Measurements from ENCODE around the gene CENPO. TPM values are rescaled to one million over a fixed set of nuclear protein-coding genes. Genes with fewer than 3 reads are reported as not detected.

CENPO gene
- total and polyA plus RNA-seq, 2 experiments from 2014 or later = 9.7 to 14.6 TPM

DNA sequence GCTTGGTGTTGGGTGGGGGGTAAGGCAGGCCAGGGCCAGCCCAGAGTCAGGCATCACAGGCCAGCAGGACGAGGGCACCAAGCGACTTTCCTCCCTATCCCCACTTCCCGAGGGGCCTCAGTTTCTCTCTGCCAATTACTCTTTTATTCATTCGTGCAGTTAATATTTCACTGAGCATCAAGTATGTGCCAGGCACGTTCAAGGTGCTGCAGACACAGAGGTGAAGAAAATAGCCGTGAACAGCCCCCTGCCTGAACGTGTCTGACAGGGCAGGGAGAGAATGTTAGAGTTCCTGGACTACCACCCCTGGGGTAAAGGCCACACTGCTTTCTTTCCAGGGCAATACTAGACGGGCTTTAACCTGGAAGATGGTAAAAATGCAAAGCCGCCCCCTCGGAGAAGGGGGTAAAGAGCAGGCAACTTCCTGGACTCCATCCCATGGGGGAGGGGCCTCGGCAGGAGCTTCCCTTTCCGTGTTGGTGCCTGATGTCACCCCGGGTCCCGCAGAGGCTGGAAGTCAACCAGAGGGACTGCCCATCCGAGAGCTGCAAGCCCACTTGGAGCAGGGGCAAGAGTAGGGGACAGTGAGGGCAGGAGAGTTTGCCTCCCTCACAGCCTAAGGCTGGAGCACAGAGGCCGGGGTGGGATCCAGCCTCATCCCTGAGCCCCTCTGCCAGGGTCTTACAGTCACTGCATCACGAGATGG lies 47.1 kb downstream of the CENPO start:
- no peak overlapping the region for H3K4me2 ChIP-seq
- H3K9me2 ChIP-seq (replicated peaks; ENCODE audit: insufficient read depth) = no peaks in the 10 kb centered on the region
- no peak for DNase-seq (ENCODE audit: low spot score)
- no peaks in the 10 kb centered on the region for H3K79me2 ChIP-seq
- no peaks in the 10 kb centered on the region for H3K36me3 ChIP-seq (replicated peaks; ENCODE audit: insufficient read depth, low read depth)
- no peaks in the 10 kb centered on the region for H4K20me1 ChIP-seq (ENCODE audit: insufficient read depth, poor library complexity, severe bottlenecking)
- TF ChIP-seq EZH2 (IDR thresholded peaks at IDR 0.05; ENCODE audit: borderline replicate concordance) = no peak
- TF ChIP-seq EZH2phosphoT487 (IDR thresholded peaks at IDR 0.05; ENCODE audit: low read depth, severe bottlenecking, unreplicated experiment) = no peak
- TF ChIP-seq, protein P1, sequence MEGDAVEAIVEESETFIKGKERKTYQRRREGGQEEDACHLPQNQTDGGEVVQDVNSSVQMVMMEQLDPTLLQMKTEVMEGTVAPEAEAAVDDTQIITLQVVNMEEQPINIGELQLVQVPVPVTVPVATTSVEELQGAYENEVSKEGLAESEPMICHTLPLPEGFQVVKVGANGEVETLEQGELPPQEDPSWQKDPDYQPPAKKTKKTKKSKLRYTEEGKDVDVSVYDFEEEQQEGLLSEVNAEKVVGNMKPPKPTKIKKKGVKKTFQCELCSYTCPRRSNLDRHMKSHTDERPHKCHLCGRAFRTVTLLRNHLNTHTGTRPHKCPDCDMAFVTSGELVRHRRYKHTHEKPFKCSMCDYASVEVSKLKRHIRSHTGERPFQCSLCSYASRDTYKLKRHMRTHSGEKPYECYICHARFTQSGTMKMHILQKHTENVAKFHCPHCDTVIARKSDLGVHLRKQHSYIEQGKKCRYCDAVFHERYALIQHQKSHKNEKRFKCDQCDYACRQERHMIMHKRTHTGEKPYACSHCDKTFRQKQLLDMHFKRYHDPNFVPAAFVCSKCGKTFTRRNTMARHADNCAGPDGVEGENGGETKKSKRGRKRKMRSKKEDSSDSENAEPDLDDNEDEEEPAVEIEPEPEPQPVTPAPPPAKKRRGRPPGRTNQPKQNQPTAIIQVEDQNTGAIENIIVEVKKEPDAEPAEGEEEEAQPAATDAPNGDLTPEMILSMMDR (IDR thresholded peaks at IDR 0.05; ENCODE audit: poor library complexity) = no peak
- WGBS (ENCODE audit: low lambda C conversion rate, missing lambda C conversion rate) = 82% methylated on average over 17 of the region's 17 CpGs
- H3K9me3 ChIP-seq (ENCODE audit: low read depth) = no peaks in the 10 kb centered on the region
- H3K4me1 ChIP-seq (ENCODE audit: insufficient read depth) = no peaks in the 10 kb centered on the region
- H3K27ac ChIP-seq = no peak overlapping the region
- no peak overlapping the region for H3K4me3 ChIP-seq
- no peaks in the 10 kb centered on the region for H3K27me3 ChIP-seq
- H2AFZ ChIP-seq = no peak overlapping the region

DNA sequence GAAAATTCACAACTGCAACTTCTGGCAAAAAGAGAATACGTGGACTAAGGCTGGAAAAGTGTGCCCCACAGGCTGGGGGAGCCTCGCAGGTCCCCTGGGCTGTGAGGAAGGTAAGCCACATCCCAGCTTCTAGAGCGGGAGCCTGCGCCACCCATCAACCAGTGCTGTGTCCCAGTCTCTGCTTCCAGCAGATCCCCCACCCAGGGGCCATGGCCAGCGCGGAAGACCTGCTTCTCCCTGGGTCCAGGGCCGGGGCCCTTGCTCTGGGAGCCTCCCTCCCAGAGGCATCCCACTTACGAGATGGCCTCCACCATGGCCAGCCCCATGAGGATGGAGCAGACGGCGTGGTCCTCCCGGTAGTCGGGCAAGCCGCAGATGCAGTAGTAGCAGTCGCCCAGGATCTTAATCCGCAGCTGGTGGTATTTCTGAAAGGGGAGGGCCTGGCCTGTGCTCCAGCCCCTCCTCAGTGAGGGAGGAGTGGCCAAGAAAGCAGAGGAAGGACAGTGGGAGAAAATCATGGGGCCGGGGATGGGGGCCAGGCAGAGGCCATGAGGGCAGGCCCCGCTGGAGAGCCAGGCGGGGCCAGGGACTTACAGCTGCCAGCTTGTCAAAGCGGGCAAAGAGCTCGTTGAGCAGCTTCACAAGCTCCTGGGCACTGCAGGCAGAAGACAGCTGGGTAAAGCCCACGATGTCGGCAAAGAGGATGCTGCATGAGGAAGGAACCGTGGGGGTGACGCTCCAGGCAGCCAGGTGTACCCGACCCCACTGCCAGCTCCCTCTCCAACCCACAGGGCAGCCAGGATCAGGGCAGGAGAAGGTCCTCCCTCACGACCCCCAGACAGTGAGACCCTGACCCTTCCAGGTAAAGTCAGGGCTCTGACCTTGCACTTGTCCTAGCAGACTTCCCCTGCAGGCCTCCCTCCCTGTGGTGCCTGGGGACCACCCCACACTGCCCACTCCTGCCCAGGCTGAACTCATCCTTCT lies 48.0 kb downstream of the CENPO start:
- no peaks in the 10 kb centered on the region for H3K27me3 ChIP-seq
- H2AFZ ChIP-seq = no peak overlapping the region
- H3K79me2 ChIP-seq = no peaks in the 10 kb centered on the region
- H3K4me3 ChIP-seq = no peak overlapping the region
- no peak overlapping the region for H3K27ac ChIP-seq
- no peaks in the 10 kb centered on the region for H3K9me3 ChIP-seq (ENCODE audit: low read depth)
- no peaks in the 10 kb centered on the region for H3K4me1 ChIP-seq (ENCODE audit: insufficient read depth)
- 94% methylated on average over 25 of the region's 26 CpGs for WGBS (ENCODE audit: low lambda C conversion rate, missing lambda C conversion rate)
- no peak for DNase-seq (ENCODE audit: low spot score)
- no peaks in the 10 kb centered on the region for H4K20me1 ChIP-seq (ENCODE audit: insufficient read depth, poor library complexity, severe bottlenecking)
- TF ChIP-seq EZH2phosphoT487 (IDR thresholded peaks at IDR 0.05; ENCODE audit: low read depth, severe bottlenecking, unreplicated experiment) = no peak
- TF ChIP-seq, protein P1 (IDR thresholded peaks at IDR 0.05; ENCODE audit: poor library complexity) = no peak
- H3K36me3 ChIP-seq (replicated peaks; ENCODE audit: insufficient read depth, low read depth) = no peaks in the 10 kb centered on the region
- H3K4me2 ChIP-seq = no peak overlapping the region
- no peaks in the 10 kb centered on the region for H3K9me2 ChIP-seq (replicated peaks; ENCODE audit: insufficient read depth)

DNA sequence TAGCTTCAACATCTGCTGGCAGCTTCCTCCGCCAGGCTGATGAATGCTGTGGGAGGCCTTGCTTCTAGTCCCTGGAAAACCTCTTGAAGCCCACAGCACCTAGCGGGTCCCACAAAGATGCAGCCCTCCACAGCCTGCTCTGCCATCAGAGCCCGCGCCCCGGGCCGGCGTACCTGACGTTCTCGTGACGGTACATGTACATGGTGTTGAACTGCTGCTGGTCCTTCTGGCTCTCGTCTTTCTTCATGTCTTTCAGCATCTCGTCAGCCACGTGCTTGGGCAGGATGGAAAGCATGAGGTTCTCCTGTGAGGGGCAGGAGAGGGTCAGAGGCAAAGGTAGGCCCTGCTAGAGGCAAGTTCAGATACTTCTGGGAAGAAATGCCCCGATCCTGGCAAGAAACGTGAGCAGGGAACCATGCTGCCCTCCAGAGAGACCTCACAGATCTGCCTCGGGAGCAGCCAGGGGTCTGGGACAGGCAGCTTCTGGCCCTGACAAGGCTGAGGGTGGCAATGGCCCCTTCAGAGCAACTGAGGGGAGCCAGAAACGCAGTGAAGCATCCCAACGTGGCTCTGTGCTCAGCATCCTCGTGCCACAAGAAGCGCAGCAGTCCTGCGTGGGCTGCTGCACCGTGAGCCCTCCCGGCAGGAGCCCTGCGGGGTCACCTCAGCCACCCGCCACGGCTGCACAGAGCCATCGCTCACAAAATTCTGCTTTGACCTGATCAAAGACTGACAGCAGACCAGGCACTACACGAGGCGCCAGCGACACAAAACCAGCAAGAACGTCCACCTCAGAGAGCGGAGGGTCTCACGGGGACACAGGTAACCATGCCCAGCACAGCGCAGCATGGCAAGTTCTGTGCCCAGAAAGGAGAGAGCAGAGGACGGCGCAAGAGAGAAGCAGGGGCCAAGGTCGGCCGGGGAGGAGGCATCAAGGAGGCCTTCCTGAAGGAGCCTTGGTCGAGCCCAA lies 49.1 kb downstream of the CENPO start:
- H3K4me2 ChIP-seq = no peak overlapping the region

More for the DNA sequence above, 49.1 kb downstream of the CENPO start:
- Histone ChIP-seq H3K27ac (no peak overlapping the region), H3K27me3 (no peaks in the 10 kb centered on the region), H3K79me2 (no peaks in the 10 kb centered on the region), H3K36me3 (replicated peaks; ENCODE audit: insufficient read depth, low read depth) (no peaks in the 10 kb centered on the region), H3K4me3 (no peak overlapping the region), H3K9me3 (ENCODE audit: low read depth) (no peaks in the 10 kb centered on the region), H3K9me2 (replicated peaks; ENCODE audit: insufficient read depth) (no peaks in the 10 kb centered on the region), H2AFZ (no peak overlapping the region), H3K4me1 (ENCODE audit: insufficient read depth) (no peaks in the 10 kb centered on the region), H4K20me1 (ENCODE audit: insufficient read depth, poor library complexity, severe bottlenecking) (no peaks in the 10 kb centered on the region)
- WGBS (ENCODE audit: low lambda C conversion rate, missing lambda C conversion rate) = 95% methylated on average over 39 of the region's 39 CpGs
- no peak for TF ChIP-seq EZH2phosphoT487 (IDR thresholded peaks at IDR 0.05; ENCODE audit: low read depth, severe bottlenecking, unreplicated experiment)
- TF ChIP-seq EZH2 (IDR thresholded peaks at IDR 0.05; ENCODE audit: borderline replicate concordance) = no peak
- TF ChIP-seq, protein P1 (IDR thresholded peaks at IDR 0.05; ENCODE audit: poor library complexity) = no peak
- no peak for DNase-seq (ENCODE audit: low spot score)
